Inflammatory macrophage (primary cell): ENCODE results near the gene TMEM167B.

ENCODE experiments used
- DNase-seq, 2 donors: peaks; one replicate each; pipeline ENCODE4 v3.0.0-alpha.2; 2020 to 2022

TMEM167B gene

DNA sequence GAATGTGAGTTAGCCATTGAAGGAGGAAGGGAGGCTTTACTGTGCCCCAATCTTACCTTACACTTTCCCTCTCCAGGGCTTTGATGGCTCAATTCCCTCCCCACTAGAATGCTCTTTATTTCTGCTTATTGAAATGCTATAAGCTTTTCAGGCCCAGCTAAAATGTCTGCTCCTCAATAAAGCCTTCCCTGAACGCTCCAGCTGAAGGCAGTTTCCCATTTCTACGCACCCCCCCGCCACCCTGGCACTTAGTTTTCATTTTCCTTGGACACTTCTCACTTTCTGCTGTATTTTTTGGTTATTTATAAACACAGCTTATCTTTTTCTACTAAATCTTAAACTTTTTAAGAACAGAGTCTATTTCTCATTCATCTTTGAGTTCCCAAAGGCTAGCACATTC is 7.1 kb upstream of the TMEM167B start:
- no peak for DNase-seq

DNA sequence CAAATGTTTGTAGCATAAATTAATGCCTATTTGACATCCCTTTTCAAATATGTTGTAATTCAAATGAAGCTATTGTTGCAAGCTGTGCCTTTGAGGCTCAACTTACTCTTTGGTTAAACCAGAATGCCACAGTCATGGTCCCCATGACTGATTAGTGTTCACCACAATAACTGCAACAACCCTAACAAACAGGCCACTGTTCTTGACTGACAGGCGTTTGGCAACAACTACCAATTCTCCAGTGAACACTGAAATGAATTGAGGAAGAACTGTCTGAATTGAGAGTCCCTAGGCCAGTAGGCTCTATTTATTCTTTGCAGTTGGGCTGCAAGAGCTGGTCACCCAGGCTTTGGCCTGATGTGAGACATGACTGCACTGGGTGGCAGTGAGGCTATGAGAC is 6.6 kb upstream of the TMEM167B start:
- peak in 1 of 2 donors; percentile 30 for DNase-seq

DNA sequence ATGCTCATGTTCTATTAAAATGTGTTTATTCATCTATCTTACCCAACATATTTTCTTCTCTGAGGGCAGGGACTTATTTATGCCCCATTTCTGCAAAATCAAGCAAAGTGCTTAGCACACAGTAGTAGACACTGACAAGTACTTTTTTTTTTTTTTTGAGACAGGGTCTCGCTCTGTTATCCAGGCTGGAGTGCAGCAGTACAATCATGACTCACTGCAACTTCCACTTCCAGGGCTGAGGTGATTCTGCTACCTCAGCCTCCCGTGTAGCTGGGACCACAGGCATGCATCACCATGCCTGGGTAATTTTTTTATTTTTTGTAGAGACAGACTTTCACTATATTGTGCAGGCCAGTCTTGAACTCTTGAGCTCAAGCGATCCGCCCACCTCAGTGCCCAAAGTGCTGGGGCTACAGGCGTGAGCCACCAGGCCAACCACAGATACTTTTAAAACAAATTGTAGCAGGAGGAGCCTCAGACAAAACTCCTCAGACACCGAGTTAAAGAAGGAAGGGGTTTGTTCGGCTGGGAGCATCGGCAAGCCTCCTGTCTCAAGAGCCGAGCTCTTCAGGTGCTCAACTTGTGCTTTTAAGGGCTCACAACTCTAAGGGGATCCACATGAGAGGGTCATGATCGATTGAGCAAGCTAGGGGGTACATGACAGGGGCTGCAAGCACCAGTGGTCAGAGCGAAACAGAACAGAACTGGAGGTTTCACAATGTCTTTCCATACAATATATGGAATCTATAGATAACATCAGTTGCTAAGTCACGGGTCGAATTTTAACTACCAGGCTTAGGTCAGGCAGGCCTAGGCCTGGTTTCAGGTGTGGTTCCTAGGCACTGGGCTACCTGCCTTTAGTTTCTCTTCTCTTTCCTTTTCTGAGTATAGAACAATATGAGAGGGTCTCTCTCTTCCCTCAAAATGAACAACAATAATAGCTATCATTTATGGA is 5.7 kb upstream of the TMEM167B start:
- DNase-seq = no peak

DNA sequence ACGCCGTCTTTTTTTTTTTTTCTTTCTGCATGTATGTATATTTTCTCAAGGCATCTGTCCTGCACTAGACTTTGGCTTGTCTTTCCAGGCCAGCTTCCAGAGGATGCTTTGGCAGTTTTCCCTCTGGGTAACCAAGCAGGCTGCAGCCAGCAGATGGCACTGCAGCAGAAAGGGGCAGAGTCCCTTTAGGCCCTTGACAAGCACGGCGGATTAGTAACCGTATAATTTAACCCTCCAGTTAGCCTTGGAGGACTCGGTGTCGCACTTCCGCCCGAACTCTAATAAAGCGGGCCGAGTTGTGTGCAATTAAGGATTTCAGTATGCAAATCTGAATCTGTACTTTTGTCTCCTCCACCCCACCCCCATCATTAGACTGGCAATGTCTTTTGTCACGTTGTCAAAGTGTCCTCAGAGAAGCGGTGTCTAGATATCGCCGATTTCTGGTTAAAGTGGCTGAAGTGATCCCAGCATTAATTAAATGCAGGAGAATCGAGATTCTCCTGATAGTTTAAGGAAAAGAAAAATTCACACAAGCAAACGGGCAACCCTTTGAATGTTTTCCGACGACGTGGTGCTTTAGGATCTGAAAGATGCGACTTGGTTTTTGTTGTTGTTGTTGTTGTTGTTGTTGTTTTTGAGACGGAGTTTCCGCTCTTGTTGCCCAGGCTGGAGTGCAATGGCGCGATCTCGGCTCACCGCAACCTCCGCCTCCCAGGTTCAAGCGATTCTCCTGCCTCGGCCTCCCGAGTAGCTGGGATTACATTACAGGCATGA is 1.1 kb upstream of the TMEM167B start:
- peak; percentile 36 to 44 for DNase-seq

DNA sequence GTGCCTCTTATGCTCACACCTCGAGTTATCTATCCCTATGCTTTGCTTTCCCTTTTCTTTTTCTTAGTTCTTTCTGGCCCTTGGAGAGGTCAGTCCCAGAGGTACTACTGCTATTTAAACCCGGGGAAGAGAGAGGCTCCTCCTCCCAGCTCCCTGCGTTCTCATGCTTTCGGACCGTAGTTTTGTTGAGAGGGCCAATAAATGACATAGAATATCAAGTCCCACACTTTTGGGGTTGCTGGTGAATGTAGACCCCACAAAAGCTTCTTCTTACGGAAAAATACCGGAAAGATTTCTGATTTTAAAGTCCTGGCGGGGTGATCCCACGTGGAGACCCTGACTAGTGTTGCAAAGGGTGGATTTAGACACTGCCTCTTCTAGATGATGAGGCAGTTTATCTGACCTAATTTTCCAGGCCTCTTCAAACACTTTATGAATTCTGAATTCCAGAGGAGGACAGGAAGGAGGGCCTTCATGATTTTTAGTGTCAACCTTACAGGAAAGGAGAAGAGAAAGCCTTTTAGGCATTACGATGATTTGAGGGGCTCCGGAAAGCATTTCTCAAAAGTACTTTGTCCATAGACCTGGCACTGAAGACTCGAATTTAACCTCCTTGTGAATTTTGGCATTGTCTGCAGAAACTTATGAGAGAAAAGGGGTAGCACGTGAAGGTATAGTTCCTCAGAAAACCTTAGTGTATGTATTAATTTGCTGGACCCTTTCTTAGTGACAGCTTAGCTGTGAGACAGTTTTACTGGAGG is 694 bp downstream of the TMEM167B start:
- peak; percentile 46 to 52 for DNase-seq

DNA sequence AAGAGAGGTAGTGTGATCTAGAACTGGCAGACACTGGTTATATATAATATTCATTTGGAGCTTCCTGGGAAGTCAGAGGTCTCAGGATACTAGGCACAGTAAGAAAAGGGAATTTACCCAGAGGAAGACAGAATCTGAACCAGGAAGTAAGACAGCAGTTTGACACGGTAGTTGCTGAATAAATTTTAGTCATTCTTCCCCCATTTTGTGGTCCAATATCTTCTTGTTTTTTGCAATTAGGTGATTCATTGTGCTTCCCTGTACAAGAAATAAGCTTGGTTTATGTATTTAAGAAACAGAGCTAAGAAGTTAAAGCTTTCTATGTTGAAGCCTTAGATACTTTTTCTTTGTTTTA is 1.3 kb downstream of the TMEM167B start:
- DNase-seq = peak; percentile 69 to 78

DNA sequence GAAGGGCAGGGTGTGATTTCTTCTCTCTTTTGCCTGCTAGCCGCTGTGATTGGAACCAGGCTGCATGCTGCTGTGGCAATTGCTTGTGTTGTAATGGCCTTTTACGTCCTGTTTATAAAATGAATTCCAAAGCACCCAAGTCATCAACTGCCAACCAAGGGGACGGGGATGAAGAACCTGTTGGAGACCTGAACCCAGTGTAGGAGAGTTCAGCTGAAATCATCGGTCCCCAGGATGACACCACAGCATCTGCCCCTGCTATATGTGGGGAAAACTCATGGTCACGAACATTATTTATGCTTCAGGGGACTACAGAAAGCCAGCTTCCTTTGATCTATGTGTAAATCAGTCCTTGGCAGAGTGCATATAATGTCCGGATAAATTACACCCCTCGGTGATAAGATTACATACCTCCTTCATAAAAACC is 3.8 kb downstream of the TMEM167B start:
- DNase-seq = no peak

DNA sequence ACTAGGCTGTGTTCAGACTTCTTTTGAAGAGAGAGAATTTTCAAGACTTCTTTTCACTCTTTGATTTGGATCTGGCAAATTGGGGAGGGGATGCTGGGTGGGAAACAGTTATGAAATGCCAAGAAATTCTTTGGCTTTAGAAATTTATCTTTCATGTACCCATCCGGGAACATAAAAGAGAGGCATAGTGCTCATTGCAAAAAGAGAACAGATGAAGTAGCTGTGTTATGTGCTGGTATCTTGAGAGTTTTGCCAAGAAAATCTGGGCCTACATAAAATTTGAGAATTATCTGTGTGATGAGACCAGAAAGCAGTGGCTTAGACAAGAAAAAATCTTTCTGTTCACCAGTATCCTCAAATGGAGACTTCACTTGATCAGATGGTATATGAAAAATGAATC is 4.3 kb downstream of the TMEM167B start:
- DNase-seq = no peak

DNA sequence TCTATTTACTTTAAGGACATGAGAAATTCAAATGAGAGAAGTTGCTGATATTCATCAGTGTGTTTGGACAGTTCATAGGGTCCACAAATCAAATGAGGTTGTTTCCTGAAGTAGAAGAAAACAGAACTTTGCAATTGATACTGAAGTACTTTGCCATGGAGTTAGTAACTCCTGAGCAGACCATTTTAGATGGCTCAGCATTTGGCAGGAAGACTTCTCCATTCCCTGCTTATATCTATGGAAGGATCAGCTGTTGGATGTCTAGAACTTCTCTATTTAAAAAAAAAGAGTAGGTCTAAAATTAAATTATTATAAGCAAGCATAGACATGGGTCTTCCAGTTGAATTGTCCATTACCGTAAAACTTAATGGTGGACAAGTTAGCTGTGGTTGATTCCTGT is 5.1 kb downstream of the TMEM167B start:
- DNase-seq = no peak

DNA sequence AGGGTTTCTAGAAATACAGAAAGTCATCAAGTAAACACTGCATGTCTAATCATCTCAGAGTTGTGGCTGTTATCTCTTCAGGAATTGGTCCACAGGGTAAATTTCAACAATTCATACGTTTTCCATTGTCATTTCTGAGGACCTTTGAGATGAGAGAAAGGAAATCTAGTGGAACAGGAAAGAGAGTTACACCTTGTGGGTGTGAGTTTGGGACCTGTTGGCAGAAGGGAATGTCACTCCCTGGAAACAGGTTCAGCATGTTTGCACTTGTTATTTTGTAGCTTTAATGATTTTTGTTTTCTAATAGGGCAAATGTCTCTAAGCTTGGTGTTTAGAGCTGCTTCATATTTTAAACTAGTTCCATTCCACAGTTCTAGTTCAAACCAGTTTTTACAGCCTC is 5.6 kb downstream of the TMEM167B start:
- DNase-seq = no peak

DNA sequence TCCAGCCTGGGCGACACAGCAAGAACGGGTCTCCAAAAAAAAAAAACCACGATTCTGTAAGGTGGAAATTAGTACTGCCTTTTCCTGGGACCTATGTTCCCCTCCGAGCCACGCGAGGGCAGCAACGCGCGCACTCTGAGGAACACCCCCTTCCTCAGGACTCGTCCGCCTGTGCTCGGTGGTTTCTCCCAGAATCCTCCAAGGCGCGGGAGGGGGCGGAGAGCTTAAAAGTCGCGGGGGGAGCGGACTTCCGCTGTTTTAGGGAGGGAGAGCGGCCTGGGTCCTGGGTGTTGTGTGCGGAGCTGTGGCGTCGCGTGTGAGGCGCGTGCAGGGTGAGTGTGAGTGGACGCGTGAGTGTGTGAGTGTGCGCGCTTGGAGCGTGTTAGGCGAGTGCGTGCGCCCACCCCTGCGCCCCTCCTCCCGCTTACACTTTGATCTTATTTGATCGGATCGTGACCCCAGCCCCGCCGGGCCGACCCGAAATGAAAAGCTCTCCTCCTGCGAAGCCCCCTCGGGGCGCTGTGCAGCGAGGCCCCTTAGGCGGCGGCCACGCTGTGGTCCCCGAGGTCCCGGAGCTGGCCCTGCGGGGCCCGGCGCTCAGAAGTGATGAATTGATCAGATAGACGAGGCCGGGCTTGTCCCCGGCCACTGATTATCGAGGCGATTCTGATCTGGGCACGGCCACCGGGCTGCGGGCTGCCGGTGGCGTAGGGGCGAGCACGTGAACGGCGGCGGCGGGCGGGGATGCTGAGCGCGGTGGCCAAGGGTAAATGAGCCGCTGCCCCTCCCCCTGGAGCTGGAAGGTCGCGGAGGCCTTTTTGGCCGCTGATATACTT is 9.6 kb downstream of the TMEM167B start:
- DNase-seq = peak; percentile 98

DNA sequence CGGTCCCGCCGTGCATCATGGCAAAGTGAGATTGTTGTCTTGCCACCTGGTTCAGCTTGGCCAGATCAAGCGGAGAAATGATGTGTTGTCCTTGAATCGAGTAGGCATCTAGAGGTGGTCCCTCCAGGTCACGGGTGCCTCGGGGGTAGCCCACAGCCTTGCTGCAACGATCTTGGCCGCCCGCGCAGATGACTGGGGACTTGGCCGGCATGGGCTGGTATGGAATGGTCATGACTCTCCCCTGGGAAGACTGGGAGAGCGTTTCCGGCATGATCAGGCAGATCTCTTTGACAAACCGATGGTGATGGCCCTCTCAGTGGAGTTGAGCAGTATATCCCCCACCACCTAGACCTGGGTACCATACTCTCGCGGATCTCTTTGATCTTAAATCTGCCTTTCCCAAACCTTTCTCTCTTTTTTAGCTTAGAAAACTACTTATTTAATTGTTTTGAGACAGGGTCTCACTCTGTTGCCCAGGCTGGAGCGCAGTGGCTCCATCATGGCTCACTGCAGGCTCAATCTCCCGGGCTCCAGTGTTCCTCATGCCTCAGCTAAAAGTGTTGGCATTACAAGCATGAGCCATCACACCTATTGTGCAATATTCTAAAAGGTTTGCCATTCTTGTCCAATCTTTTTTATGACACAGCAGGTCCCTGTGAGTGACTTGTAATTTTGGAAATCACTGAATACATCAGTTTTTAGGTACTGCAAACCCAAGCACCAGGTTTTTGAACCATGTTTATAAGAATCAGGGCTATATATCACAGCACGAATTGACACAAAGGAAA is 14.0 kb downstream of the TMEM167B start:
- DNase-seq = no peak

DNA sequence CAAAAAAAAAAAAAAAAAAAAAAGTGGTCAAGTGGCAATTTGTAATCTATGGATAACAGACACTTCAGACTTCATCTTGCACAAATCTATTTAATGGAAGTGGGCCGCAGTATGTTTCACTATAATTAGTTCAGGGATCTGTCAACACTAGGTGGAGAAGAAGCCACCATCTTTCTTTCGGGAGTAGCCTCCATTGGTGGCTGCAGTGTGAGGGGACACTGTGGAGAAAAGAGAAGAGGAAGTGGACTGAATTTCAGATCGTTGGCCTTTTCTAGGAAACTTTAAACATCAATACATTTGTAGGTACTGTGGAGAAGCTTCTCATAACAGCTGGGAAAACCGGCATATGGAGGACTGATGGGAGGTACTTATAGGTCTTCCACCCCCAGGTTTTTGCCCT is 15.3 kb downstream of the TMEM167B start:
- no peak for DNase-seq

DNA sequence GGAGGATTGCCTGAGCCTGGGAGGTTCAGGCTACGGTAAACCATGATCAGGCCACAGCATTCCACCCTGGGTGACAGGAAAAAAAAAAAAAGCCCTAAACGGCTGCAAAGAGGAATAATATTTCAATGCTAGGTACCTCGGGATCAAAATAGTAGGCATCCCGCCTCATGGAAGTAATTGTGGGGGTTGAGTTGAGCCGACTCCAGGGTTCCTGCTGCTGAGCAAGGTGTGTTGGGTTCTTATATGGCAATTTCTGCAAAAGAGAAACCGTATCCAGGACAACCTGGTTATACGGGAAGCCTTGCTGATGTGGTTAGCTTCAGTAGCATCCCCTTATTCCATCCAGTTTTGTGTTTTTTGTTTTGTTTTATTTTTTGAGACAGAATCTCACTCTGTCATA is 17.2 kb downstream of the TMEM167B start:
- no peak for DNase-seq

DNA sequence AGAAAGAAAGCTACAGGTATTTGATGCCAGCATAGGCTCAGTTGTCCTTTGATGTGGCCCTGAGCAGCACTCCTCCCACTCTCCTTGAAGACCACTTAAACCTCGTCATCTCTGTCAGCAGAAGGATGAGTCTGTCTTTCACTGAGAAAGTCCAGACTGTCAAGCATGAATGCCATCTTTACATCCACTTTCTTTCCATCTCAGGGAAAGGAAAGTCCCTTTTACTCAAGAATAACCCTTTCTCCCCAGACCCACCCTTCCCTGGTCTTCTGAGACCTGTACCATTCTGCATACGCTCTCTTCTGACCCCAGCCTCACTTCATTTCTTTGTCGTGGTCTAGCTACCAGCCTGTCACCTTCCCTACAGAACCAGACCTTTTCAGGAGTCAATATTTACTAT is 19.3 kb downstream of the TMEM167B start:
- DNase-seq = no peak

DNA sequence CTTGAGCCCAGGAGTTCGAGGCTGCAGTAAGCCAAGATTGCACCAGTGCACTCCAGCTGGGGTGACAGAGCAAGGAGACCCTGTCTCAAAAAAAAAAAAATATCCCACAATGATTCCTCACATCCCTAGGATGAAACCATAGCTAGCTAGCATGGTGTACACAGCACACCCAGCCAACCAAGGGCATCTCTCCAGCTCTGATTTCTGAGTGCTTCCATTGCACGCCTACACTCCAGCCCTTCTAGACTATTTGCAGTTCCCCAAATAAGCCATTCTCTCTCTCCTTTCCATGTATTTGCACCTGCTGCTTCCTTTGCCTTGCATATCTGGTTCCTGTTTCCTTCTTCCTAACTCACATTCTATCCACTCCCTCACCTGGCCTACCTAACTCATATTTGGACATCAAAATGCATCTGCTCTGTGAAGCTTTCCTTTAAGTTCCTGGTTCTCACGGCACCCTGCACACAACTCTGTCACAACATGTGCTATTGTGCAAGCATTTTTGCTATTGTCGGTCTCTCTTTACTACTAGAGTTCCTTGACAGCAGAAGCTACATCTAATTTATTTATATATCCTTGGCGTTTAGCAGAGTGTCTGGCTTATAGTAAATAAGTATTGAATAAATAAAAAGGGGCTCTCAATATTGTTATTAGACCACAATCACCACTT is 21.0 kb downstream of the TMEM167B start:
- DNase-seq = peak; percentile 81 to 85

DNA sequence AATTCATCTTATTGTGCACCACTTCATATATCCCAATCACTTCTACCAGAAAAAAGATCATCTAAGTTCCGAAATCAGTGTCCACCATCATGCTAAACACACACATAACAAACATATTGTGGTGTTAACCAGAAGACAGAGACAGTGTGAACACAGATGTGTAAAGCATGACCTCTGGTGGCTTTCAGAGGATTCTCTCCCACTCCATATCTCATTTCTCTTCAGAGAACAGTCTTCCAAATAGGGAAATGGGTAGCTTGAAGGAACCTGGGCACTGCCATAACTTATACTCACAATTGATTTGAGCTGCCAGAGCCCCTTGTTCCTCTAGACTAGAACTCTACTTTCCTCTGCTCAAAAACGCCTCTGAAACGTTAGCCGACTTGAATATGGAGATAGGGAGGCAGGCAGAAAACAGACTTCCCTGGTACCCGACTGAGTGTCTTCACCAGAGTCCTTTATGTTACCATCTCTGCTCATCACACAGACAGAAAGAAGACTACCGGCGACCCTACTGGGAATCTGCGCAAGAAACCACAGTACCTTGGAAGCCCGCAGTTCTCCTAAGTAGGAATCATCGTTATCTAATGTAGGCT is 21.6 kb downstream of the TMEM167B start:
- DNase-seq = peak; percentile 36 to 43

DNA sequence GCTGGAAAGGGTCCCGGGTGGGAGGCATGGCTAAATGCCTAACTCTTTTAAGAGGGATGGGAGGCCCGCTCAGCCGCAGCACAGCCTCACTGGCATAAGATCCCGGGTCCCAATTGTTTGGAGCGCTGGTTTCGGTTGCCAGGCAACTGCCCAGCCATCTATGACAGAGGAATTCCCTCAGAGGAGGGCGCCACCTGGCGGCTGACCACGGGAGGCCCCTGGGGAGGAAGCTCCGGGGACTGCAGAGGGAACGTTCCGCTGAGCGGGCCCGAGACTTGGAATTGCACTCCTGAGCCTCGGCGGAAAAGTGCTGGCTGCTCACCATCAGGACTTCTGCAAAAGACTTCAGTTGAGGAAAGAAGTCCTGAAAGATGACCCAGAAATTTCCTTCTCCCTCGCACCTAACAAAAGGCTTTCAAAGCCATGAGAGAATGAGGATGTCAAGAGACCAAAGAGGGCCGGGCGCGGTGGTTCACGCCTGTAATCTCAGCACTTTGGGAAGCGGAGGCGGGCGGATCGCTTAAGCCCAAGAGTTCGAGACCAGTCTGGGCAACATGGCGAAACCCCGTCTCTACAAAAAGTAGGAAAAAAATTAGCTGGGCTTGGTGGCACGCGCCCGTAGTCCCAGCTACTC is 22.2 kb downstream of the TMEM167B start:
- DNase-seq = peak; percentile 88 to 91

DNA sequence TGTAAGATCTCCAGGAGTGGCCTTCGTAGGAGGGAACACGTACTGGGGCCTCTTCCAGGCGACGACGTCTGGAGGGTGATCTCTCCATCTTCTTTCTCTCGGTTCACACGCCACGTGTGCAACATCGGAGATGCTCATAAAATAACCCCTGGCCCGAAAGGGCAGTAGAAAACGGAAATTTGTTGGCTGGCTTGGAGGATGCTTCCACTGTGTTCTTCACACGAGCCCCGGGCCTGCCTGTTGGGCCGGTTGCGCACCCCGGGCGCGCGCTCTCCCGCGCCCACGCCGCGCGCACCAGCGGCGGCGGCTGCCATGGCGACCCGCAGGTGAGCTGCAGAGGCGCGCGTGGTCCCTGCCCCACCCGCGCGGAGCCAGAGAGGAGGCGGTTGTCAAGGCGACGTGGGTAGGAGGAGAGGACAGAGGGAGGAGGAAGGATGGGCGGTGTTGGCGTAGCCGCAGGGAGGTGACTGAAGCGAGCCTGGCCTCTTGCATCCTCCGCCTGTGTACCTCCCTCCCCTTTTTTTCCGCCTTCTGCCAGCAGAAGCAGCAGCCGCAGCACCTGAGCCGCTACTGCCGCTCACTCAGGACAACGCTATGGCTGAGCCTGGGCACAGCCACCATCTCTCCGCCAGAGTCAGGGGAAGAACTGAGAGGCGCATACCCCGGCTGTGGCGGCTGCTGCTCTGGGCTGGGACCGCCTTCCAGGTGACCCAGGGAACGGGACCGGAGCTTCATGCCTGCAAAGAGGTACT is 23.2 kb downstream of the TMEM167B start, which contains the start of gene ELAPOR1:
Gene ELAPOR1 (plus strand): TSS at position 526 of the 752 bp plus-strand sequence. CDS start 69 bp downstream, at position 595.
- peak in 1 of 2 donors; percentile 21 for DNase-seq
